ENCODE data around the gene SLC2A4RG. TPM values are rescaled to one million over a fixed set of nuclear protein-coding genes. Genes with fewer than 3 reads are reported as not detected.
A peak's percentile ranks its signal among the peaks of the same experiment; 100 is the strongest.
"Not testable (repeated sequence)": the region's sequence is repeated elsewhere in the genome, so short reads cannot be mapped to it uniquely, and the experiment has no call there.

Gene SLC2A4RG
- polyA plus RNA-seq, 10 donors, result 88.5 to 165 (median 112) TPM

DNA sequence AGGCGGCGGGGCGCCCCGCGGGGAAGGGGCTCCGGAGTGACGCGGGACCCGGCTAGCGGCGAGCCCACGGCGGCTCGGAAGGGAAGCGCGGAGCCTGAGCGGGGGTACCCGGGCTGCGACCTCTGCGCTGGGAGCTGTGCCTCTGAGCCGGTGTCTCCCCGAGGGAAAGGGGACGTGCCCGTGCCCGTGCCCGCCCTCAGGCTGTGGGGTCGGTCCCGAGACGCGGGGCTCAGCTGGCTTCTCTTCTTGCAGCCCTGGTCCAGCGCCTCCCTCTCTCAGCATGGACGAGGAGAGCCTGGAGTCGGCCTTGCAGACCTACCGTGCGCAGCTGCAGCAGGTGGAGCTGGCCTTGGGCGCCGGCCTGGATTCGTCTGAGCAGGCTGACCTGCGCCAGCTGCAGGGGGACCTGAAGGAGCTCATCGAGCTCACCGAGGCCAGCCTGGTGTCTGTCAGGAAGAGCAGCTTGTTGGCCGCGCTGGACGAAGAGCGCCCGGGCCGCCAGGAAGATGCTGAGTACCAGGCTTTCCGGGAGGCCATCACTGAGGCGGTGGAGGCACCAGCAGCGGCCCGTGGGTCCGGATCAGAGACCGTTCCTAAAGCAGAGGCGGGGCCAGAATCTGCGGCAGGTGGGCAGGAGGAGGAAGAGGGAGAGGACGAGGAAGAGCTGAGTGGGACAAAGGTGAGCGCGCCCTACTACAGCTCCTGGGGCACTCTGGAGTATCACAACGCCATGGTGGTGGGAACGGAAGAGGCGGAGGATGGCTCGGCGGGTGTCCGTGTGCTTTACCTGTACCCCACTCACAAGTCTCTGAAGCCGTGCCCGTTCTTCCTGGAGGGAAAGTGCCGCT lies 31.1 kb upstream of the SLC2A4RG start:
- peak in 1 of 3 donors; percentile 34 for DNase-seq

DNA sequence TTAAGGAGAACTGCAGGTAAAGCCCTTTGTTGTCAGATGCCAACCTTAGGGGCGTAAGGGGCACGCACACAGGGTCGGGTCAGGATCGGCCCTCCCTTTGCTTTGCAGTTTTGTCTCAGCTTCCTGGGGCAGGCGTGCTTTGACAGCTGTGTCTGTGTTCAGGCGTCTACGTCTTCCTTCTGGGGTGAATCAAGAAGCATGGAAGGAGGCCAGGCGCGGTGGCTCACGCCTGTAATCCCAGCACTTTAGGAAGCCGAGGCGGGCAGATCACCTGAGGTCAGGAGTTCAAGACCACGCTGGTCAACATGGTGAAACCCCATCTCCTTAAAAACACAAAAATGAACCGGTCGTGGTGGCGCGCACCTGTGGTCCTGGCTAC lies 30.4 kb upstream of the SLC2A4RG start:
- DNase-seq, result no peak

DNA sequence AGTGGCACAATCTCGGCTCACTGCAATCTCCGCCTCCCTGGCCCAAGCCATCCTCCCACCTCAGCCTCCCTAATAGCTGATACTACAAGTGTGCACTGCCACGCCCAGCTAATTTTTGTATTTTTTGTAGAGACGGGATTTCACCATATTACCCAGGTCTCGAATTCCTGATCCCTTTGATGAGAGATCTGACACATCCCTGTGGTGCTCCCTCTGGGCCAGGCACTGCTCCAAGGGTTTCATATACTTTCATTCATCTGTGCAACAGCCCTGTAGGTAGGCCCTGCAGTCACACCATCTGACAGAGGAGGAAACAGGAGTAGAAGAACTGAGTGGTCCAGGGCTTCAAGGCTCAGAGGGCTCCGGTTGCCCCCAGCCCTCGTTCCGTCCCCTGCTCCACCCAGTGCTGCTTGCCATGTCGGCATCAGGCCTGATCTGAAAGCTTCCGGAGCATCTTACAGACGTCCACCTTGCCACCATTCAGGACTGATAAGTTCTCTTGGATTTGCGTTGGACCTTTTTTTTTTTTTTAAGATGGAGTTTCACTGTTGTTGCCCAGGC lies 28.4 kb upstream of the SLC2A4RG start:
- DNase-seq, result no peak

DNA sequence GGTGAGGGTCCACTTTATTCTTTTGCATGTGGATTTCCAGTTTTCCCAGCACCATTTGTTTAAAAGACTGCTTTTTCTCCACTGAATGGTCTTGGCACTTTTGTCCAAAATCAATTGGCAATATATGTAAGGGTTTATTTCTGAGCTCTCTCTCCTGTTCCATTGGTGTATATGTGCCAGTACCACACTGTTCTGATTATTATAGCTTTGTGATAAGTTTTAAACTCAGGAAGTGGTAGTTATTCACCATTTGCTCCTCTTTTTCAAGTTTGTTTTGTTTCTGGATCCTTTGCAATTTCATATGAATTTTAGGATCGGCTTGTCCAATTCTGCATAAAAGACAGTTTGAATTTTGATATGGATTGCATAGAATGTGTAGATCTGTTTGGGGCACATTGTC lies 27.4 kb upstream of the SLC2A4RG start:
- DNase-seq, result no peak

DNA sequence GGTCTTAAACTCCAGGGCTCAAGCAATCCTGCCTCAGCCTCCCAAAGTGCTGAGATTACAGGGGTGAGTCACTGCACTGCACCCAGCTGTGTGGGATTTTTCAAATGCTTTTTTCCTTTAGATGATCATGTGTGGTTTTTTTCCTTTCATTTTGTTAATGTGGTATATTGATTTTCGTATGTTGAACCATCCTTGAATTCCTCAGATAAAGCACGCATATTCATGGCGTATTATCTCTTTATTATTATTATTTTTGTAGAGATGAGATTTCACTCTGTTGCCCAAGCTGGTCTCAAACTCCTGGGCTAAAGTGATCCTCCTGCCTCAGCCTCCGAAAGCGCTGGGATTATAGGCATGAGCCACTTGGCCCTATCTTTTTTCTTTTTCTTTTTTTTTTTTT lies 24.7 kb upstream of the SLC2A4RG start:
- DNase-seq, result no peak

DNA sequence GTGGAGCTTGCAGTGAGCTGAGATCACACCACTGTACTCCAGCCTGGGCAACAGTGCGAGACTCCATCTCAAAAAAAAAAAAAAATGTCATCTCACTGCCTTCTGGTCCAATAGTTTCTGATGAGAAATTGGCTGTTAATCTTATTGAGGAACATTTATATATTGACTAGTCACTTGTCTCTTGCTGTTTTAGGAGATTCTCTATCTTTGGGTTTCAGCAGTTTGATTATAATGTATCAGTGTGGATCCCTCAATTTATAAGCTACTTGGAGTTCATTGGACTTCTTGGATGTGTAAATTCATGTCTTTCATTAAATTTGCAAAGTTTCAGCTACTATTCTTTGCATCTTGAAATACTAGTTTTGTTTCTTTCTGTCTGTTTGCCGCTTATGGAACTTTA lies 20.6 kb upstream of the SLC2A4RG start:
- peak in 1 of 3 donors; percentile 6 for DNase-seq

DNA sequence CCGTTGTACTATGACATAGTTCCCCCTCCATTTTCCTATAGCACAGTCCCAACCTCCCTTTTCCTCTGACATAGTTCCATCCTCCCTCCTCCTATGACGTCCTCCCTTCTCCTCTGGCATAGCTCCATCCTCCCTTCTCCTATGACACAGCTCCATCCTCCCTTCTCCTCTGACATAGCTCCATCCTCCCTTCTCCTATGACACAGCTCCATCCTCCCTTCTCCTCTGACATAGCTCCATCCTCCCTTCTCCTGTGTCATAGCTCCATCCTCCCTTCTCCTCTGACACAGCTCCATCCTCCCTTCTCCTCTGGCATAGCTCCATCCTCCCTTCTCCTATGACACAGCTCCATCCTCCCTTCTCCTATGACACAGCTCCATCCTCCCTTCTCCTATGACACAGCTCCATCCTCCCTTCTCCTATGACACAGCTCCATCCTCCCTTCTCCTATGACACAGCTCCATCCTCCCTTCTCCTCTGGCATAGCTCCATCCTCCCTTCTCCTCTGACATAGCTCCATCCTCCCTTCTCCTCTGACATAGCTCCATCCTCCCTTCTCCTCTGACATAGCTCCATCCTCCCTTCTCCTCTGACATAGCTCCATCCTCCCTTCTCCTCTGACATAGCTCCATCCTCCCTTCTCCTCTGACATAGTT lies 16.5 kb upstream of the SLC2A4RG start:
- not testable (repeated sequence) for DNase-seq

DNA sequence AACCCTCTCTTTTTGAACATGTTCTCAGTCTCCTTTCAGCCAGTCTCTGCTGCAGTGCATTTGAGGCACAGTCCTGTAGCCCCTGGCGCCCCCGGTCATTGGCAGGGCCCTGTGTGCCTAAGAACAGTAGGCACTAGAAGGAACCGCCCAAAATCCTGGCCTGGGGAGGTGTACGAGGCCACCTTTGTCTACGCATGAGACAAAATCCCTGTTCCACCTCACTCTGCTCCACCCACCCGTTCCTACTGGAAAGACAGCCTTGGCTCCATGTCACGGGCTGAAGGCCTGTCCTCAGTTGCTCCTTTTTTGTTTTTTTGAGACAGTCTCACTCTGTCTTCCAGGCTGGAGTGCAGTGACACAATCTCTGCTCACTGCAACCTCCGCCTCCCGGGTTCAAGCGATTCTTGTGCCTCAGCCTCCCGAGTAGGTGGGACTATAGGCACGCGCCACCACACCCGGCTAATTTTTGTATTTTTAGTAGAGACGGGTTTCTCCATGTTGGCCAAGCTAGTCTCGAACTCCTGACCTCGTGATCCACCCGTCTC lies 9.3 kb upstream of the SLC2A4RG start:
- not testable (repeated sequence) for DNase-seq

DNA sequence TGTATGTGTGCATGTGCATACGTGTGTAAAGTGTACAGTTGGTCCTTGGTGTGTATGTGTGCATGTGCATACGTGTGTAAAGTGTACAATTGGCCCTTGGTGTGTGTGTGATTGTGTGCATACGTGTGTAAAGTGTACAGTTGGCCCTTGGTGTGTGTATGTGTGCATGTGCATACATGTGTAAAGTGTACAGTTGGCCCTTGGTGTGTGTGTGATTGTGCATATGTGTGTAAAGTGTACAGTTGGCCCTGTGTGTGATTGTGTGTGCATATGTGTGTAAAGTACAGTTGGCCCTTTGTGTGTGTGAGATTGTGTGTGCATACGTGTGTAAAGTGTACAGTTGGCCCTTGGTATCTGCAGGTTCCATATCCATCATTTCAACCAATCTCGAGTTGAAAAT lies 8.2 kb upstream of the SLC2A4RG start:
- no peak for DNase-seq

DNA sequence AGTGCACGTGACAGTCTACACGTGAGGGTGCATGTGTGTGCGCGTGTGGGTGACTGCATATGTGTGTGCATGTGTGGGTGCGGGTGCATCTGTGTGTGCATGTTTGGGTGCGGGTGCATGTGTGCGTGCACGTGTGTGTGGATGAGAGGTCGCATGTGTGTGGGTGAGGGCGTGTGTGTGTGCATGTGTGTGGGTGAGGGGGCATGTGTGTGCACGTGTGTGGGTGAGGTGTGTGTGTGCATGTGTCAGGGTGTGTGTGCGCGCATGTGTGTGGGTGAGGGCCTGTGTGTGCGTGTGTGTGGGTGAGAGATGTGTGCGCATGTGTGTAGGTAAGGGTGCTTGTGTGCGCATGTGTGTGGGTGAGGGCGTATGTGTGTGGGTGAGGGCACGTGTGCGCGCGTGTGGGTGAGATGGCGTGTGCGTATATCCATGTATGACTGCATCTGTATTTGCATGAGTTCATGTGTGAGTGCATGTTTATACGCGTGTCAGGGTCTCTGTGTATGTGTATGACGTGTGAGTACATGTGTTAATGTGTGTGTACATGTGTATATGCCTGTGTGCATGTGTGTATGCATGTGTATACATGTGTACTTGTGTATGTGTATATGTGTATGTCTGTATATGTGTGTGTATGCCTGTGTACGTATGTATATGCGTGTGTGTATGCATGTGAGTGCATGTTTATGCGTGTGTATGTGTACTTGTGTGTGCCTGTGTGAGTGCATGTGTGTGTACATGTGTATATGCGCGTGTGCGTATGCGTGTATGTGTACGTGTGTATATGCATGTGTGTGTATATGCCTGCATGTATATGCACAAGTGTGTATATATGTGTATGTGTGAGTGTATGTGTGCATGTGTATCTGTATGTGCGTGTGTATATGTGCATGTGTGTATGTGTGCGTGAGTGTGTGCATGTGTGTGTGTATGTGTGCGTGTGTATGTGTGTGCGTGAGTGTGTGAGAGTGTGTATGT lies 7.2 kb upstream of the SLC2A4RG start:
- DNase-seq, result no peak

DNA sequence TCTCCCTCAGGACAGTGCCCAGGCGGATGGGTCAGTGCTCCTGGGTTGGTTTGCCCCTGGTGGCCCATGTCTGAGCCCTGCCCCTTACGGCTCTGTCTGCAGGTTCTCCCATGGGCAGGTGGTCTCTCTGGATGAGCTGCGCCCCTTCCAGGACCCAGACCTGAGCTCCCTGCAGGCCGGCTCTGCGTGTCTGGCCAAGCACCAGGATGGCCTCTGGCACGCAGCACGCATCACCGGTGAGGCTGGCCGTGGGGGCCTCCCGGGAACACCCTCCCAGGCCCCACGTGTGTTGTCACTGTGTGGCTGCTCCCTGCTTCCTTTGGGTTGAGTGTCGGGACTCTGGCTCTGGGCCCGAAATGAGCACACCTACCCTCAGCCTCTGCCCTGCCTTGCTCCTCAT lies 6.5 kb upstream of the SLC2A4RG start:
- no peak for DNase-seq

DNA sequence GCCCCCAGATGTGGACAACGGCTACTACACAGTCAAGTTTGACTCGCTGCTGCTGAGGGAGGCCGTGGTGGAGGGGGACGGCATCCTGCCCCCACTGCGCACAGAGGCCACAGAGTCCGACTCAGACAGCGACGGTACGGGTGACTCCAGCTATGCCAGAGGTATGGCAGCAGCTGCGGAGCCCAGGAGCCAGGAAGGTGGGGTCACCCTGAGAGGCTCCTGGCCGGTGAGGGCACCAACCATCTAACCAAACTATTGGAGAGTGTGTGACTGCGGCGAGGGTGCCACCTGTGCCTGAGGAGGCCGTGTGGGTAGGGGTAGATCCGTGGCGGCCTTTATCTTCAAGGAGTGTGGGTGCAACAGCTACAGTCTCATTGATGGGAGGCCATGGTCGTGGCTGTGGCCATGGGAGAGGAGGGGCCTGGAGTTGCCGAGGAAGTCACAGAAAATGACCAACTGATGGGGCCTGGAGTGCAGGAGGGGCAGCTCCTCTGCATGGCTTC lies 5.9 kb upstream of the SLC2A4RG start:
- no peak for DNase-seq

DNA sequence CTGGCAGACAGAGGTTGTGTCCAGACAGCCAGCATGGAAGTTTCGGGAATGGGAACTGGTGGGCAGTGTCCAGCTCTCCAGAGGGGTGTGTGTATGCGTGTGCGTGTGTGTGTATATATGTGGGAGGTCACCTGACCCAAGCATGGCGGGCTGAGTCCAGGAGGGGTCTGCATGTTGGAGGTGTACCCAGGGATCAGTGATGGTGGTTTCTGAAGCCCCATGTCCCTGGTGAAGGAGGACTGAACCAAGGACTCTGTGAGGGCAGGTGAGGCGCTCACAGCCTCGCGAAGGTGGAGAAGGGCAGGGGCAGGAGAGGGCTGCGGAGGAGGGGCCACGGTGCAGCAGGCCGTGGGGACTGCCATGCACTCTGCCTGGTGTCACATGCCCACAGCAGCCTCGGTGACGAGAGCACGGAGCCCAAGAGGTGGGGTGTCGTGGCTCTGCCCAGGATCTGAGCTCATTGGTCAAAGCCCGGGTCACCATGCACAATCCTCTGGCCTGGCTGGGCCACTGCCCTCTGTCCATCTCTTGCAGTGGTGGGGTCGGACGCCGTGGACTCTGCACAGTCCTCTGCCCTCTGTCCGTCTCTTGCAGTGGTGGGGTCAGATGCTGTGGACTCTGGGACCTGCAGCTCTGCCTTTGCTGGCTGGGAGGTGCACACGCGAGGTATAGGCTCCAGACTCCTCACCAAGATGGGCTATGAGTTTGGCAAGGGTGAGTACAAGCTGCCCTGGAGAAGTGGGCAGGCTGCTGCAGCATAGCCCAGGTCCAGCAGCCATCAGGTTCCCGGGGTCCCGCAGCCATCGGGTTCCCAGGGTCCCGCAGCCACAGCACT lies 5.2 kb upstream of the SLC2A4RG start:
- no peak for DNase-seq

DNA sequence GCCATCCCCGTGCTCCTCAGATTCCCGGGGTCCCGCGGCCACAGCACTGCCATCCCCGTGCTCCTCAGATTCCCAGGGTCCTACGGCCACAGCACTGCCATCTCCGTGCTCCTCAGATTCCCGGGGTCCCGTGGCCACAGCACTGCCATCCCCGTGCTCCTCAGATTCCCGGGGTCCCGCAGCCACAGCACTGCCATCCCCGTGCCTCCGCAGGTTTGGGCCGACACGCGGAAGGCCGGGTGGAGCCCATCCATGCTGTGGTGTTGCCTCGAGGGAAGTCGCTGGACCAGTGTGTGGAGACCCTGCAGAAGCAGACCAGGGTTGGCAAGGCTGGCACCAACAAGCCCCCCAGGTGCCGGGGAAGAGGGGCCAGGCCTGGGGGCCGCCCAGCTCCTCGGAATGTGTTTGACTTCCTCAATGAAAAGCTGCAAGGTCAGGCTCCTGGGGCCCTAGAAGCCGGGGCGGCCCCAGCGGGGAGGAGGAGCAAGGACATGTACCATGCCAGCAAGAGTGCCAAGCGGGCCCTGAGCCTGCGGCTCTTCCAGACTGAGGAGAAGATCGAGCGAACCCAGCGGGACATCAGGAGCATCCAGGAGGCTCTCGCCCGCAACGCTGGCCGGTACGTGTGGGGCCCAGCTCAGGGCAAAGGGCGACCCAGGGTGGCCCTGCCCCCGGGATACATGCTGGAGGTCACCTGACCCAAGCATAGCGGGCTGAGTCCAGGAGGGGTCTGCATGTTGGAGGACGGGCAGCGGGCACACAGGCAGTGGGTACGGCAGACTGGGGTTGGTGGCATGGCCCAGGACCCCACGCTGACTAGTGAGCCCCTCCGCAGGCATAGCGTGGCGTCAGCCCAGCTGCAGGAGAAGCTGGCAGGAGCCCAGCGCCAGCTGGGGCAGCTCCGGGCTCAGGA lies 4.4 kb upstream of the SLC2A4RG start:
- peak in 1 of 3 donors; percentile 44 for DNase-seq

DNA sequence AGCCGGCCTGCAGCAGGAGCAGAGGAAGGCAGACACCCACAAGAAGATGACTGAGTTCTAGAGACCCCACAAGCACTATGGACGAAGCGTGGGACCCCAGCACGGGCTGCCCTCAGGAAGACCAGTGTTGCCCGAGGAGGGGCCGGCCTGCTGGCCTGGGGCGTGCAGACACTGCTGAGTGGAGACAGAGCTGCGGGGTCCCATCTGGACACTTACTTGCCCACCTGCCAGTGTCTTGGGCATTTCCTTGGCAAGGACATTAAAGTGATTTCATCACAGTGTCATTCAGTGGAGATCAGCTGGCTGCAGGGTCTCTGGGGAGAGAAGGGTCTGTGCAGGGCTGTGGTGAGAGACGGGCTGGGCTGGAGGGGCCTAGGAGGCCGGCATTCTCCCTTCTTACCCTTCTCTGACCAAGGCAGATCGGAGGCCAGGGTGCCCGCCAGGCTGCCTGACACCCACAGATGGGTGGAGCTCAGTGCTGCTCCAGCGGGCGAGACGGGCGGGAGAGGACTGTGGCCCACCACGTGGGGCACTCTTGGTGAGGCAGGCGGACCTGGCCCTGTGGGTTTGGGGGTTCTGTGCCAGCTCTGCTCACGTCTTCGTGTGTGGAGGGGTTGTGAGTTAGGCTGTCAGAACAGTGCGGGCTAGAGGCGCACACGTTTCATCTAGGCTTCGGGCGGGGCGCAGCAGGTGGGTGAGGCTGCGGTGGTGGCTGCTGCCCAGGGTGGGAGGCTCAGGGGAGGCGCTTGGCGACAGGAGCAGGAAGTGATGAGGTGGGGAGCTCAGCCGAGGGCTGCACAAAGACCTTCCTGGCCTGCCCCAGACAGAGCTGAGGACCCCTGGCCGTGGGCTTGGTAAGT lies 3.5 kb upstream of the SLC2A4RG start, which contains the start of gene LIME1:
LIME1 (plus strand) TSS at position 806 of the 860 bp plus-strand sequence. CDS start 886 bp downstream, outside the sequence.
- peak in 1 of 3 donors; percentile 41 for DNase-seq

DNA sequence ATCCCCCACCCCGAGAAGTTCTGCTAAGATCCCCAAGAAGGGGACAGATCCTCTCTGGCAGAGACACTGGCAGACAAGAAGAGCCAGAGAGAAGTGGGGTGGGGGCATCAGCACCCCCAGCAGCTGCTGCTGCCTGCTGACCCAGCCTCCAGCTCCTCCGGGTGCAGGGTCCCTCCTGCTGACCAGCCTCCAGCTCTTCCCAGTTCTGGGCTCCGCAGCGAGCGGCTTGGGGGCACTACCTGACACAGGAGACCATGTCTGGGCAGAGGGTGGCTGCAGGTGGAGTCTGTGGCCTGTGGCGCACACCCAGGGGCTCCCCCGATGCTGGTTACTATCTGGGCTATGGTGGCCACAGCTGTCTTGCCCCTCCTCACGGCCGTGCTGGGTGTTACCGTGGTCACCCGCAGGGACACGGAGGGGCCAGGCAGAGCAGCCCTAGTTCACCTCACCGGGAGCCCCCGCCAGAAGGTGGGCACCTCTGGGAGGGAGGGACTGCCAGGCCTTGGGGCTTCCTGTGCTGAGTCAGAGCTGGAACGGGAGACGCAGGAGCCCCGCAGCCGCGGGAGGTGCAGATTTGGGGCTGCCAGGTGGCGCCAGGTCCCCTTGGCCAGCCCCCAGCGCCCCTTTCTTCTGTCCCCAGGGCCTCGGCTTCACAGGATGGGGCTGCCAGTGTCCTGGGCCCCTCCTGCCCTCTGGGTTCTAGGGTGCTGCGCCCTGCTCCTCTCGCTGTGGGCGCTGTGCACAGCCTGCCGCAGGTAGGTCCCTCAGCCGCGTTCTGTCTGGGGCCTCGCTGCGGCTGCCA lies 2.5 kb upstream of the SLC2A4RG start:
- DNase-seq, result peak in 1 of 3 donors; percentile 24

DNA sequence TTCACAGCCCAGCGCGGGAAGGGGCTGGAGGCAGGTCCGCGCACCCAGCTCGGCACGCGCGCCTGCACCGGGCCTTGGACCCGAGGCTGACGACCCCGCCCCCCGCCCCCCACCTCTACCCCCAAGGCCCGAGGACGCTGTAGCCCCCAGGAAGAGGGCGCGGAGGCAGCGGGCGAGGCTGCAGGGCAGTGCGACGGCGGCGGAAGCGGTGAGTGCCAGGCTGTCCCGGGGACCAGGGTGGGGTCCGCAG lies 2.0 kb upstream of the SLC2A4RG start:
- no peak for DNase-seq

Measured in muscle of back (tissue), 11 donors.